Keratinocyte (primary cell): Measurements from ENCODE around the gene SPATS2. TPM values are rescaled to one million over a fixed set of nuclear protein-coding genes. Genes with fewer than 3 reads are reported as not detected.

Experiments used
- DNase-seq: peaks from one replicate; pipeline ENCODE4 v3.0.0-alpha.2; 2011; ENCODE audit warnings: low read depth, missing footprints, low spot score
- FAIRE-seq: peaks from 2 replicates; lab custom pipeline; 2011; peaks lifted over from hg19 to GRCh38; lab: Jason Lieb, UNC
- H2AFZ ChIP-seq: 2 replicates; pipeline ENCODE4 v1.6.0; 2012; ENCODE audit warnings: low read length, control low read depth, inconsistent platforms; ENCODE audit not compliant: control insufficient read depth
- H3K27ac ChIP-seq: 2 replicates; pipeline ENCODE4 v1.5.1; 2011; ENCODE audit warnings: low read length; ENCODE audit not compliant: control insufficient read depth, insufficient read depth
- H3K27me3 ChIP-seq: 3 replicates; pipeline ENCODE4 v1.6.0; 2011; ENCODE audit warnings: low read length; ENCODE audit not compliant: control insufficient read depth, insufficient read depth; ENCODE audit errors: extremely low read depth
- H3K36me3 ChIP-seq, 2 experiments: 2 replicates in 1 of 2; 3 replicates in 1 of 2; pipeline ENCODE4 v1.5.1; 2011; ENCODE audit warnings: low read length in 2 of 2, mild to moderate bottlenecking in 1 of 2; ENCODE audit not compliant: control insufficient read depth in 2 of 2, insufficient read depth in 2 of 2; ENCODE audit errors: extremely low read depth in 1 of 2
- H3K4me1 ChIP-seq: 3 replicates; pipeline ENCODE4 v1.5.1; 2011; ENCODE audit warnings: low read length; ENCODE audit not compliant: control insufficient read depth, insufficient read depth; ENCODE audit errors: extremely low read depth
- H3K4me2 ChIP-seq: 3 replicates; pipeline ENCODE4 v1.6.0; 2011; ENCODE audit warnings: low read depth, low read length; ENCODE audit not compliant: control insufficient read depth, insufficient read depth; ENCODE audit errors: extremely low read depth
- H3K4me3 ChIP-seq, 3 experiments: fragments of 200-600 bp in 1 of 3; sonication (generic) in 1 of 3; 2 replicates in 2 of 3; 3 replicates in 1 of 3; pipeline ENCODE4 v1.5.1; 2011 to 2016; ENCODE audit warnings: low read length in 3 of 3, mild to moderate bottlenecking in 3 of 3, control low read depth in 2 of 3, inconsistent platforms in 1 of 3, low read depth in 1 of 3, mixed read lengths in 1 of 3, mixed run types in 1 of 3, moderate library complexity in 1 of 3; ENCODE audit not compliant: control insufficient read depth in 2 of 3, insufficient read depth in 2 of 3; ENCODE audit errors: extremely low read depth in 1 of 3
- H3K79me2 ChIP-seq: 2 replicates; pipeline ENCODE4 v1.6.0; 2012; ENCODE audit warnings: low read length; ENCODE audit not compliant: control insufficient read depth, insufficient read depth
- H3K9ac ChIP-seq: 3 replicates; pipeline ENCODE4 v1.6.0; 2011; ENCODE audit warnings: low read length; ENCODE audit not compliant: control insufficient read depth, insufficient read depth; ENCODE audit errors: extremely low read depth
- H3K9me1 ChIP-seq: 3 replicates; pipeline ENCODE4 v1.6.0; 2011; ENCODE audit warnings: low read length; ENCODE audit not compliant: control insufficient read depth, insufficient read depth; ENCODE audit errors: extremely low read depth
- H3K9me3 ChIP-seq: 2 replicates; pipeline ENCODE4 v1.5.1; 2012; ENCODE audit warnings: low read depth, low read length; ENCODE audit not compliant: control insufficient read depth
- H4K20me1 ChIP-seq: 3 replicates; pipeline ENCODE4 v1.6.0; 2011; ENCODE audit warnings: low read length; ENCODE audit not compliant: control insufficient read depth, insufficient read depth; ENCODE audit errors: extremely low read depth
- EZH2 ChIP-seq: IDR thresholded peaks from one replicate; pipeline ENCODE4 v1.6.1; 2012; ENCODE audit warnings: inconsistent platforms, mild to moderate bottlenecking, low read length, moderate library complexity
- dilution Hi-C: fragments of 300-500 bp; cut with MboI; formaldehyde crosslinking; loops from one replicate; pipeline ENCODE4 v1.7.0; 2020; ENCODE audit warnings: low sequenced_read_pairs; ENCODE audit not compliant: extremely low pct_ligation_motif_present
- polyA plus RNA-seq, 5 experiments: library from polyadenylated mRNA; depleted of rRNA in 3 of 5; stranded (reverse) in 3 of 5; stranded (forward) in 1 of 5; unstranded in 1 of 5; fragments of >200 nt; gene quantifications; 1 replicate in 1 of 5; 2 replicates in 3 of 5; 3 replicates in 1 of 5; pipeline versions ENCODE4 v1.2.1 to v1.2.3, GENCODE V29; 2011 to 2012; ENCODE audit warnings: missing spikeins in 2 of 5, low read depth in 1 of 5, low replicate concordance in 1 of 5
- TF ChIP-seq, protein P1 (sequence below), 3 experiments: IDR thresholded peaks in 1 of 3; conservative IDR thresholded peaks in 1 of 3; optimal IDR thresholded peaks in 1 of 3; 2 replicates in 2 of 3; 3 replicates in 1 of 3; pipeline versions ENCODE3 to v1.5.1; 2011; ENCODE audit warnings: low read length in 3 of 3, mild to moderate bottlenecking in 3 of 3, moderate library complexity in 2 of 3, control low read depth in 1 of 3, inconsistent platforms in 1 of 3; ENCODE audit not compliant: insufficient read depth in 2 of 3; ENCODE audit errors: extremely low read depth in 1 of 3

The SPATS2 gene
- polyA plus RNA-seq, 1 donor (not counting 4 experiments of a cell fraction or from before 2014, with no cell fraction given): 47.9 TPM

DNA sequence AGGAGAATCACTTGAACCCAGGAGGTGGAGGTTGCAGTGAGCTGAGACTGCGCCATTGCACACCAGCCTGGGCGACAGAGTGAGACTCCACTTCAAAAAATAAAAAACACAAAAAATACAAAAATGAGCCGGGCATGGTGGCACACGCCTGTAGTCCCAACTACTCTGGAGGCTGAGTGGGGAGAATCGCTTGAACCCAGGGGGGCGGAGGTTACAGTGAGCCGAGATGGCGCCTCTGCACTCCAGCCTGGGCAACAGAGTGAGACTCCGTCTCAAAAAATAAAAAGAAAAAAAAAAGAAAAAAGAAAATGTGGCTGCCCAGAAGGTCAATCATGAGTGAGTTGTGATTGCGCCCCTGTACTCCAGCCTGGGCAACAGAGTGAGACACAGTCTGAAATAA, 11.3 kb upstream of the SPATS2 start:
- FAIRE-seq: no peak
- Histone ChIP-seq H3K9ac (no peak overlapping the region), H3K9me3 (no peaks in the 10 kb centered on the region), H2AFZ (no peak overlapping the region), H3K4me1 (peaks cover 17% of the 10 kb centered on the region), H3K36me3 (no peaks in the 10 kb centered on the region), H3K9me1 (no peaks in the 10 kb centered on the region), H4K20me1 (no peaks in the 10 kb centered on the region), H3K4me2 (no peak overlapping the region), H3K79me2 (no peaks in the 10 kb centered on the region), H3K27ac (no peak overlapping the region), H3K4me3 (no peak overlapping the region), H3K27me3 (no peaks in the 10 kb centered on the region)
- no peak for DNase-seq
- TF ChIP-seq, protein P1, sequence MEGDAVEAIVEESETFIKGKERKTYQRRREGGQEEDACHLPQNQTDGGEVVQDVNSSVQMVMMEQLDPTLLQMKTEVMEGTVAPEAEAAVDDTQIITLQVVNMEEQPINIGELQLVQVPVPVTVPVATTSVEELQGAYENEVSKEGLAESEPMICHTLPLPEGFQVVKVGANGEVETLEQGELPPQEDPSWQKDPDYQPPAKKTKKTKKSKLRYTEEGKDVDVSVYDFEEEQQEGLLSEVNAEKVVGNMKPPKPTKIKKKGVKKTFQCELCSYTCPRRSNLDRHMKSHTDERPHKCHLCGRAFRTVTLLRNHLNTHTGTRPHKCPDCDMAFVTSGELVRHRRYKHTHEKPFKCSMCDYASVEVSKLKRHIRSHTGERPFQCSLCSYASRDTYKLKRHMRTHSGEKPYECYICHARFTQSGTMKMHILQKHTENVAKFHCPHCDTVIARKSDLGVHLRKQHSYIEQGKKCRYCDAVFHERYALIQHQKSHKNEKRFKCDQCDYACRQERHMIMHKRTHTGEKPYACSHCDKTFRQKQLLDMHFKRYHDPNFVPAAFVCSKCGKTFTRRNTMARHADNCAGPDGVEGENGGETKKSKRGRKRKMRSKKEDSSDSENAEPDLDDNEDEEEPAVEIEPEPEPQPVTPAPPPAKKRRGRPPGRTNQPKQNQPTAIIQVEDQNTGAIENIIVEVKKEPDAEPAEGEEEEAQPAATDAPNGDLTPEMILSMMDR (optimal IDR thresholded peaks at IDR 0.05 in 1 of 3, IDR thresholded peaks at IDR 0.05 in 1 of 3, conservative IDR thresholded peaks at IDR 0.05 in 1 of 3; ENCODE audit: extremely low read depth in 1 of 3, insufficient read depth in 2 of 3, low read length in 3 of 3): no peak
- no peak for TF ChIP-seq EZH2
- dilution Hi-C loops: no loop called here

DNA sequence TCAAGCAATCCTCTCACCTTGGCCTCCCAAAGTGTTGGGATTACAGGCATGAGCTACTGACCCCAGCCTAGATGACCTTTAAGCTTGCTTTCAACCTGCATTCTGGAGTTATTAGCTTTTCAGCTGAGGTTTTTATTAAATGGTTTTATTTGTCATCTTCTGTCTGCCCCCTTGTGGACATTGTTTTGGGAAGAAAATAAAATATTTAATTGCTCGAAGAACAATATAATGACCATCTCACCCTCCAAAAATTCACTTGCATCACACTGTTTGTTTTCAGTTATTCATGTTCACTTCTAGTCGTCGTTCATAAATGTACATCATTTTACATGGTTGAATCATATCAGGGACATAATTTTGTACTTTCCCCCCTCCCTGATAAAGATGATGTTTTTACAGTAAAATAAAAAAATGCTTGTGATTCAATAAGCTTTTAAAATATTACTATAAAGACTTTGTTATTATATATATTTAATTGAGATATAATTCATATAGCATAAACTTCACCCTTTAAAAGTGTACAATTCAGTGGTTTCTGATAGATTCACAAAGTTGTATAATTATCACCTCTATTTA, 10.1 kb upstream of the SPATS2 start:
- DNase-seq (no peak), FAIRE-seq (no peak)
- dilution Hi-C loops: no loop called here
- Histone ChIP-seq H3K36me3 (no peaks in the 10 kb centered on the region), H3K9ac (no peak overlapping the region), H2AFZ (no peak overlapping the region), H3K4me3 (no peak overlapping the region), H3K9me3 (no peaks in the 10 kb centered on the region), H3K27ac (no peak overlapping the region), H3K79me2 (no peaks in the 10 kb centered on the region), H3K27me3 (no peaks in the 10 kb centered on the region), H3K4me1 (peaks cover 17% of the 10 kb centered on the region), H3K9me1 (no peaks in the 10 kb centered on the region), H3K4me2 (no peak overlapping the region), H4K20me1 (no peaks in the 10 kb centered on the region)
- TF ChIP-seq, protein P1 (optimal IDR thresholded peaks at IDR 0.05 in 1 of 3, IDR thresholded peaks at IDR 0.05 in 1 of 3, conservative IDR thresholded peaks at IDR 0.05 in 1 of 3; ENCODE audit: extremely low read depth in 1 of 3, insufficient read depth in 2 of 3, low read length in 3 of 3): peak in 2 of 3 experiments; percentile 9 to 28
- no peak for TF ChIP-seq EZH2
